Measurements from ENCODE around the gene ARL6. TPM values are rescaled to one million over a fixed set of nuclear protein-coding genes. Genes with fewer than 3 reads are reported as not detected.

The ARL6 gene
- total and polyA plus RNA-seq, 9 of the 15 experiments (the other 6 are each of a cell fraction or from before 2014, with no cell fraction given) = 0.91 to 2.9 (median 2.3) TPM

DNA sequence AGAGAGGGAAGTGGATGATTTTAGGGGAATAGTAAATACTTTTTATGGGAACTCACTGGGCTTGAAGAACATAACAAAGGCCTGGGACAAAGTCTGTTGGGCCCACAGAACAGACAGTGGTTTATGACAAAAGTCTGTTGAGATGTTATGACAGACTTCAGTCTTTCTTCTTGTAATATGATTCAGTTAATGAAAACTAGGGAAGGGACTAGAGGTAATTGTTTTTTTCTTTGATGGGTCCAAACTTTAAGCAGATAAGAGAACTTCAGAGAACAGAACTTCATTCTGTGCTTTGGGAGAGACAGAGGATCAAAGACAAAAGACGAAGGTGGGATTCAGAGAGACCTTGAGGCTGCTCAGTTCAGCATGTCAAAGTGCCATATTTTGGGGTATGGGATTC is 66.6 kb downstream of the ARL6 start:
- H3K27me3 ChIP-seq (ENCODE audit: control insufficient read depth in 2 of 2, insufficient read depth in 2 of 2, low read length in 2 of 2) = no peaks in the 10 kb centered on the region
- no peak for ATAC-seq
- no peak overlapping the region for H3K4me3 ChIP-seq
- in situ Hi-C loops (cut with MboI) (no loop called here), intact Hi-C loops (cut with micrococcal nuclease) (no loop called here)
- H2AFZ ChIP-seq (ENCODE audit: low read depth, low read length) = no peak overlapping the region
- no peak overlapping the region for H3K4me2 ChIP-seq (ENCODE audit: insufficient read depth, low read length)
- no peaks in the 10 kb centered on the region for H3K79me2 ChIP-seq (ENCODE audit: control insufficient read depth, insufficient read depth, low read length)
- H3K9me1 ChIP-seq (ENCODE audit: control insufficient read depth, insufficient read depth, low read length) = no peaks in the 10 kb centered on the region
- FAIRE-seq = no peak
- H3K9me3 ChIP-seq (replicated peaks; ENCODE audit: control insufficient read depth, insufficient read depth, low read depth, low read length) = no peaks in the 10 kb centered on the region
- 0% methylated on average over 1 of the region's 1 CpG for WGBS (ENCODE audit: insufficient coverage, low coverage, missing lambda C conversion rate)
- no peaks in the 10 kb centered on the region for H4K20me1 ChIP-seq (replicated peaks; ENCODE audit: control insufficient read depth, insufficient read depth, low read length)
- no peak overlapping the region for H3K27ac ChIP-seq (ENCODE audit: extremely low read depth, low read depth, low read length)
- no TSS peak for BruUV-seq (replicated peaks)
- no peaks in the 10 kb centered on the region for H3K36me3 ChIP-seq (ENCODE audit: control insufficient read depth, insufficient read depth, low read length)
- POLR2A ChIA-PET = no interaction called here
- CTCF ChIA-PET (ENCODE audit: low intra/inter-chr PET ratio) = no interaction called here
- no peak overlapping the region for H3K9ac ChIP-seq (ENCODE audit: insufficient read depth in 1 of 2, low read depth in 2 of 2, low read length in 2 of 2)
- DNase-seq (ENCODE audit: extremely low read depth in 1 of 4, low spot score in 3 of 4) = no peak
- no peaks in the 10 kb centered on the region for H3K4me1 ChIP-seq (replicated peaks in 1 of 2; ENCODE audit: control insufficient read depth in 2 of 2, insufficient read depth in 2 of 2, low read length in 2 of 2)
- TF ChIP-seq, protein P1, sequence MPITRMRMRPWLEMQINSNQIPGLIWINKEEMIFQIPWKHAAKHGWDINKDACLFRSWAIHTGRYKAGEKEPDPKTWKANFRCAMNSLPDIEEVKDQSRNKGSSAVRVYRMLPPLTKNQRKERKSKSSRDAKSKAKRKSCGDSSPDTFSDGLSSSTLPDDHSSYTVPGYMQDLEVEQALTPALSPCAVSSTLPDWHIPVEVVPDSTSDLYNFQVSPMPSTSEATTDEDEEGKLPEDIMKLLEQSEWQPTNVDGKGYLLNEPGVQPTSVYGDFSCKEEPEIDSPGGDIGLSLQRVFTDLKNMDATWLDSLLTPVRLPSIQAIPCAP (CRISPR knock-in tag; IDR thresholded peaks at IDR 0.05; ENCODE audit: borderline replicate concordance) = no peak
- TF ChIP-seq RBBP5 (IDR thresholded peaks at IDR 0.05; ENCODE audit: borderline replicate concordance, insufficient read depth, low read length, poor library complexity, severe bottlenecking) = no peak
- TF ChIP-seq, protein P2, sequence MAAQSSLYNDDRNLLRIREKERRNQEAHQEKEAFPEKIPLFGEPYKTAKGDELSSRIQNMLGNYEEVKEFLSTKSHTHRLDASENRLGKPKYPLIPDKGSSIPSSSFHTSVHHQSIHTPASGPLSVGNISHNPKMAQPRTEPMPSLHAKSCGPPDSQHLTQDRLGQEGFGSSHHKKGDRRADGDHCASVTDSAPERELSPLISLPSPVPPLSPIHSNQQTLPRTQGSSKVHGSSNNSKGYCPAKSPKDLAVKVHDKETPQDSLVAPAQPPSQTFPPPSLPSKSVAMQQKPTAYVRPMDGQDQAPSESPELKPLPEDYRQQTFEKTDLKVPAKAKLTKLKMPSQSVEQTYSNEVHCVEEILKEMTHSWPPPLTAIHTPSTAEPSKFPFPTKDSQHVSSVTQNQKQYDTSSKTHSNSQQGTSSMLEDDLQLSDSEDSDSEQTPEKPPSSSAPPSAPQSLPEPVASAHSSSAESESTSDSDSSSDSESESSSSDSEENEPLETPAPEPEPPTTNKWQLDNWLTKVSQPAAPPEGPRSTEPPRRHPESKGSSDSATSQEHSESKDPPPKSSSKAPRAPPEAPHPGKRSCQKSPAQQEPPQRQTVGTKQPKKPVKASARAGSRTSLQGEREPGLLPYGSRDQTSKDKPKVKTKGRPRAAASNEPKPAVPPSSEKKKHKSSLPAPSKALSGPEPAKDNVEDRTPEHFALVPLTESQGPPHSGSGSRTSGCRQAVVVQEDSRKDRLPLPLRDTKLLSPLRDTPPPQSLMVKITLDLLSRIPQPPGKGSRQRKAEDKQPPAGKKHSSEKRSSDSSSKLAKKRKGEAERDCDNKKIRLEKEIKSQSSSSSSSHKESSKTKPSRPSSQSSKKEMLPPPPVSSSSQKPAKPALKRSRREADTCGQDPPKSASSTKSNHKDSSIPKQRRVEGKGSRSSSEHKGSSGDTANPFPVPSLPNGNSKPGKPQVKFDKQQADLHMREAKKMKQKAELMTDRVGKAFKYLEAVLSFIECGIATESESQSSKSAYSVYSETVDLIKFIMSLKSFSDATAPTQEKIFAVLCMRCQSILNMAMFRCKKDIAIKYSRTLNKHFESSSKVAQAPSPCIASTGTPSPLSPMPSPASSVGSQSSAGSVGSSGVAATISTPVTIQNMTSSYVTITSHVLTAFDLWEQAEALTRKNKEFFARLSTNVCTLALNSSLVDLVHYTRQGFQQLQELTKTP (IDR thresholded peaks at IDR 0.05; ENCODE audit: low read depth in 1 of 2, partially characterized antibody in 2 of 2) = no peak
- TF ChIP-seq TRIM24 (IDR thresholded peaks at IDR 0.05) = no peak
- no peak for TF ChIP-seq RBM39 (optimal IDR thresholded peaks at IDR 0.05; ENCODE audit: low read depth, low read length)
- no peak for TF ChIP-seq ETV6 (IDR thresholded peaks at IDR 0.05; ENCODE audit: borderline replicate concordance in 1 of 2, low read depth in 2 of 2, low read length in 1 of 2)
- no peak for TF ChIP-seq ETV6 (CRISPR knock-in tag; IDR thresholded peaks at IDR 0.05; ENCODE audit: borderline replicate concordance)
- TF ChIP-seq TCF7 (IDR thresholded peaks at IDR 0.05; ENCODE audit: borderline replicate concordance) = no peak
- TF ChIP-seq KAT7 (CRISPR knock-in tag; IDR thresholded peaks at IDR 0.05; ENCODE audit: borderline replicate concordance) = no peak
- TF ChIP-seq BRCA1 (IDR thresholded peaks at IDR 0.05) = no peak
- no peak for TF ChIP-seq BRCA1 (CRISPR knock-in tag; IDR thresholded peaks at IDR 0.05)
- TF ChIP-seq MCM3 (IDR thresholded peaks at IDR 0.05) = no peak
- TF ChIP-seq PTBP1 (IDR thresholded peaks at IDR 0.05; ENCODE audit: low read depth, low read length) = no peak
- no peak for TF ChIP-seq JUNB (CRISPR knock-in tag; conservative IDR thresholded peaks at IDR 0.05)
- TF ChIP-seq MCM7 (IDR thresholded peaks at IDR 0.05) = no peak
- no peak for TF ChIP-seq WHSC1 (IDR thresholded peaks at IDR 0.05; ENCODE audit: low read length)
- TF ChIP-seq BRD9 (IDR thresholded peaks at IDR 0.05; ENCODE audit: low read depth, partially characterized antibody) = no peak
- TF ChIP-seq TAF1 (IDR thresholded peaks at IDR 0.05; ENCODE audit: control insufficient read depth, extremely low read depth, insufficient read depth, low read length, severe bottlenecking) = no peak
- no peak for TF ChIP-seq SRSF7 (optimal IDR thresholded peaks at IDR 0.05; ENCODE audit: low read depth, low read length)
